Measurements from ENCODE around the gene HSPE1.

Gene HSPE1

DNA sequence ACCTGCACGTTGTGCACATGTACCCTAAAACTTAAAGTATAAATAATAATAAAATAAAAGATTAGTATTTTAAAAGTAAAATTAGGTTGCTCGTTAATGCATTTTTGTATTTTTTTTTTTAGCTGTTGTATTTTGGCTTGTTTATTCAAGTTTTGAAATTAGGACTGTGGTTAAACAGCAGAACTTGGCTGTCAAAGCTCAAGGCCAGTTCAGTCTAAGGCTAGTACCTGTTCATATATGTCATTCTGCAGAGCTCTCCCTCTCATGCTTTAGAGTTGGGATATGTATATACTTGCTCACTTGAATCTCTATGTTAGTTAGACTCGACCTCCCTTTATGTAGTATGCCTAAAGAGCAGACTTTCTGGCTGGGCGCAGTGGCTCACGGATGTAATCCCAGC is 48.4 kb downstream of the HSPE1 start:
- TF ChIP-seq ZBTB7A (IDR thresholded peaks at IDR 0.05; ENCODE audit: low read depth) (no peak), CREB1 (IDR thresholded peaks at IDR 0.05; ENCODE audit: low read depth) (no peak), EP300 (IDR thresholded peaks at IDR 0.05; ENCODE audit: borderline replicate concordance) (no peak), TEAD4 (IDR thresholded peaks at IDR 0.05) (no peak), TAF1 (IDR thresholded peaks at IDR 0.05; ENCODE audit: low read depth) (no peak), EGR1 (IDR thresholded peaks at IDR 0.05) (no peak)
- TF ChIP-seq, protein P1, sequence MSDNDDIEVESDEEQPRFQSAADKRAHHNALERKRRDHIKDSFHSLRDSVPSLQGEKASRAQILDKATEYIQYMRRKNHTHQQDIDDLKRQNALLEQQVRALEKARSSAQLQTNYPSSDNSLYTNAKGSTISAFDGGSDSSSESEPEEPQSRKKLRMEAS (IDR thresholded peaks at IDR 0.05), result no peak
